Upper lobe of left lung (tissue), 6 donors: ENCODE results near the gene LMO3. TPM values are rescaled to one million over a fixed set of nuclear protein-coding genes. Genes with fewer than 3 reads are reported as not detected.

Experiments
- ATAC-seq, 2 donors: fragments of 200-7000 bp; cut with Tn5 transposase; one replicate each; pipeline ENCODE4 v1.9.1; 2022; ENCODE audit warnings: mild to moderate bottlenecking in 2 of 2, moderate library complexity in 2 of 2; ENCODE audit not compliant: low FRiP score in 2 of 2
- DNase-seq, 2 donors: peaks; one replicate each; pipeline ENCODE4 v3.0.0-alpha.2; 2019 to 2020
- H3K27ac ChIP-seq, 4 donors: fragments of 200-600 bp; sonication (generic); one replicate each; pipeline ENCODE4 v1.5.1; 2016 to 2019
- H3K27me3 ChIP-seq, 4 donors: fragments of 200-600 bp; sonication (generic); one replicate each; pipeline ENCODE4 v1.5.1; 2017 to 2019
- H3K36me3 ChIP-seq, 4 donors: fragments of 200-600 bp; sonication (generic); one replicate each; pipeline ENCODE4 v1.5.1; 2016 to 2019
- H3K4me1 ChIP-seq, 4 donors: fragments of 200-600 bp; sonication (generic); one replicate each; pipeline ENCODE4 v1.5.1; 2018 to 2019
- H3K4me3 ChIP-seq, 4 donors: fragments of 200-600 bp; sonication (generic); one replicate each; pipeline ENCODE4 v1.5.1; 2017 to 2019; ENCODE audit warnings: mild to moderate bottlenecking in 2 of 4, moderate library complexity in 1 of 4
- H3K9me3 ChIP-seq, 4 donors: fragments of 200-600 bp; sonication (generic); one replicate each; pipeline ENCODE4 v1.5.1; 2018 to 2019
- EP300 ChIP-seq, 4 donors: sonication (generic); formaldehyde crosslinking; IDR thresholded peaks; one replicate each; pipeline ENCODE4 v1.5.1; 2017; ENCODE audit warnings: antibody characterized with exemption in 4 of 4, control low read depth in 2 of 4
- POLR2A ChIP-seq, 4 donors: fragments of 450-650 bp; IDR thresholded peaks; one replicate each; pipeline ENCODE4 v1.5.1; 2016 to 2017; ENCODE audit warnings: antibody characterized with exemption in 4 of 4, mild to moderate bottlenecking in 2 of 4
- POLR2AphosphoS5 ChIP-seq, 2 donors: sonication (generic); formaldehyde crosslinking; IDR thresholded peaks; one replicate each; pipeline ENCODE4 v1.5.1; 2017; ENCODE audit warnings: antibody characterized with exemption in 2 of 2
- WGBS, 2 donors: methylation state at CpG; one replicate each; pipeline ENCODE4 v1.1.5; 2017 to 2018; 5-methylcytosine and 5-hydroxymethylcytosine counted together
- total RNA-seq, 6 donors: library from RNA; depleted of rRNA in 4 of 6; stranded (reverse); fragments of >200 nt in 4 of 6; gene quantifications; one replicate each; pipeline versions ENCODE4 v1.1.0 to v1.2.1, GENCODE V29; 2016 to 2021
- TF ChIP-seq, protein P1 (sequence below), 6 experiments: fragments of 450-650 bp in 4 of 6; fragments of 200-600 bp in 2 of 6; sonication (generic) in 2 of 6; IDR thresholded peaks; one replicate each; pipeline ENCODE4 v1.5.1; 2016 to 2019; ENCODE audit warnings: antibody characterized with exemption in 6 of 6
- donor health status: DM: no; HTN: no; CAD: no; lungs with moderate emphysema.
- donor health status: DM: no; HTN: yes; CAD: no; lungs with severe emphysema.

LMO3 gene
- total RNA-seq, 6 donors from 2014 or later = 100 to 372 (median 166) TPM

DNA sequence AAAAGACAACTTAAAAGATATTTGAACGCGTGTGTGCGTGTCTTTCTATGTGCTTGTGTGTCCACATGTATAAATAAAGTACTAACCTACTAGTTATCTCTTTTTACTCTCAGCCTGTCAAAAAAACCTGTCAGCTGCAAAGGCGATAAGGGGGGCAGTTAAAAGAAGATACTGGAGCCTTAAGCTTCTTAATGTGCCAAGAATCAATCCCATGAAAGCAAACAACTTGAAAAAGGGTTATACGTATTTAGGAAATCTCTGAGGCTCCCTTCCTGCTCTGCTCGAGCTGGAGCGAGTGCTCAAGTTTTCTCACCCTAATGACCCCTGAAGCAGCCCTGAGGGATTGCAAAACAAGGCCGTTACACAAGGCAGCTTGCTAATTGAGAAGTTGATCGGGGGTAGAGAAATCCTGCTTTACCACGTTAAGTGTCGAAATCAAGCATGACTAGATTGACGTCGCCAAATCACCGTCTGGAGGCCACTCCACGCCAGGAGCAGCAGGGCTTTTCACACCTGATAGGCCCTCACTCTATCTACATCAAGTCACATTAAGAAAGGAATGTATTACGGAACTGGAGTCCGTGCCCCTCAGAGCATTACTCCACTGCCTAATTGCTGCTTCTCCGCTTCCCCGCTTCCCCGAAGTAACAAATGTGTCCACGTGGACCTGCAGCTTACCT is 32.4 kb downstream of the LMO3 start:
- ATAC-seq = peak; percentile 75 to 92
- 33 to 40% methylated on average over 15 to 21 of the region's 21 CpGs for WGBS, 2 donors
- Histone ChIP-seq H3K9me3 (no peaks in the 10 kb centered on the region), H3K4me1 (peaks cover 0 to 2% (median 0%) of the 10 kb centered on the region in 4 donors), H3K27me3 (no peaks in the 10 kb centered on the region), H3K4me3 (no peak overlapping the region), H3K27ac (peak overlapping the region; percentile 48 to 82 (median 64)), H3K36me3 (no peaks in the 10 kb centered on the region)
- peak in 1 of 2 donors; percentile 88 for DNase-seq
- TF ChIP-seq POLR2AphosphoS5 (IDR thresholded peaks at IDR 0.05) = peak; percentile 56 to 63
- TF ChIP-seq POLR2A (IDR thresholded peaks at IDR 0.05) = peak in 1 of 4 donors; percentile 66
- TF ChIP-seq, protein P1, sequence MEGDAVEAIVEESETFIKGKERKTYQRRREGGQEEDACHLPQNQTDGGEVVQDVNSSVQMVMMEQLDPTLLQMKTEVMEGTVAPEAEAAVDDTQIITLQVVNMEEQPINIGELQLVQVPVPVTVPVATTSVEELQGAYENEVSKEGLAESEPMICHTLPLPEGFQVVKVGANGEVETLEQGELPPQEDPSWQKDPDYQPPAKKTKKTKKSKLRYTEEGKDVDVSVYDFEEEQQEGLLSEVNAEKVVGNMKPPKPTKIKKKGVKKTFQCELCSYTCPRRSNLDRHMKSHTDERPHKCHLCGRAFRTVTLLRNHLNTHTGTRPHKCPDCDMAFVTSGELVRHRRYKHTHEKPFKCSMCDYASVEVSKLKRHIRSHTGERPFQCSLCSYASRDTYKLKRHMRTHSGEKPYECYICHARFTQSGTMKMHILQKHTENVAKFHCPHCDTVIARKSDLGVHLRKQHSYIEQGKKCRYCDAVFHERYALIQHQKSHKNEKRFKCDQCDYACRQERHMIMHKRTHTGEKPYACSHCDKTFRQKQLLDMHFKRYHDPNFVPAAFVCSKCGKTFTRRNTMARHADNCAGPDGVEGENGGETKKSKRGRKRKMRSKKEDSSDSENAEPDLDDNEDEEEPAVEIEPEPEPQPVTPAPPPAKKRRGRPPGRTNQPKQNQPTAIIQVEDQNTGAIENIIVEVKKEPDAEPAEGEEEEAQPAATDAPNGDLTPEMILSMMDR (IDR thresholded peaks at IDR 0.05) = no peak
- TF ChIP-seq EP300 (IDR thresholded peaks at IDR 0.05) = peak in 2 of 4 donors; percentile 61 to 92

DNA sequence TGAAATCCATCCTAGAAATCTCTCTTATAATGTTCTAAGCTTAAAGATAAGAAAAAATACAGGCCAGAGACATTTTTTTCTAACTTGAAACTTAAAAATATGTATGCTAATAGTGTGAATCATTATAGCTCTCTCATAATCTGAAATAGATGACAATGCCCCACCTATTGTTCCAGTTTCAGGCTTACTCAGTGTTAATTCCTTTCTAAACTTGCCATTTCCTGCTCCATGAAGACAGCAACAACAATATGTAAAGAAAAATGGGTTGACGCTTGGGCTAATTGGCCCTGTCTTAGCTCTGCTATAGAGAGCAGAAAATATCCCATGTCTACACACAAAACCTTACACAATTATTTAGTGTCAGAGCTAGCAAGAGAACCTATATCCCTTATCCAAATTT is 37.1 kb downstream of the LMO3 start:
- Histone ChIP-seq H3K27ac (no peak overlapping the region), H3K27me3 (no peaks in the 10 kb centered on the region), H3K36me3 (no peaks in the 10 kb centered on the region), H3K4me1 (no peaks in the 10 kb centered on the region), H3K4me3 (no peak overlapping the region), H3K9me3 (no peaks in the 10 kb centered on the region)
- no peak for DNase-seq
- 41 to 59% methylated on average over 1 of the region's 1 CpG for WGBS, 2 donors
- no peak for ATAC-seq
- TF ChIP-seq POLR2A (IDR thresholded peaks at IDR 0.05) = no peak
- TF ChIP-seq POLR2AphosphoS5 (IDR thresholded peaks at IDR 0.05) = no peak
- no peak for TF ChIP-seq EP300 (IDR thresholded peaks at IDR 0.05)
- TF ChIP-seq, protein P1 (IDR thresholded peaks at IDR 0.05) = no peak

DNA sequence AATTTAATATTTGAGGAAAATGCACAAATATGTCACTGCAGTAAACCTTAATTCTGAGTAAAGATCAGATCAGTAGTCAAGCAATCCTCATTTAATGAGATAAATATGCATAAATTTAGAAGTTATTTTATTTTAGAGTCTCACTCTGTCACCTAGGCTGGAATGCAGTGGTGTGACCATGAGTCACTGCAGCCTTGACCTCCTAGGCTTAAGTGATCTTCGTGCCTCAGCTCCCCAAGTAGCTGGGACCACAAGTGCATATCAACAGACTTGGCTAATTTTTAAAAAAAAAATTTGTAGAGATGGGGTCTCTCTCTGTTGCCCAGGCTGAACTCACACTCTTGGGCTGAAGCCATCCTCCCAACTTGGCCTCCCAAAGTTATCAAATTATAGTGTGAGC is 41.3 kb downstream of the LMO3 start:
- Histone ChIP-seq H3K27me3 (no peaks in the 10 kb centered on the region), H3K4me1 (no peaks in the 10 kb centered on the region), H3K4me3 (no peak overlapping the region), H3K36me3 (no peaks in the 10 kb centered on the region), H3K27ac (no peak overlapping the region), H3K9me3 (no peaks in the 10 kb centered on the region)
- no peak for DNase-seq
- ATAC-seq = no peak
- TF ChIP-seq POLR2AphosphoS5 (IDR thresholded peaks at IDR 0.05) (no peak), EP300 (IDR thresholded peaks at IDR 0.05) (no peak), POLR2A (IDR thresholded peaks at IDR 0.05) (no peak)
- TF ChIP-seq, protein P1 (IDR thresholded peaks at IDR 0.05) = no peak
- WGBS, 2 donors = 42 to 69% methylated on average over 1 of the region's 1 CpG

DNA sequence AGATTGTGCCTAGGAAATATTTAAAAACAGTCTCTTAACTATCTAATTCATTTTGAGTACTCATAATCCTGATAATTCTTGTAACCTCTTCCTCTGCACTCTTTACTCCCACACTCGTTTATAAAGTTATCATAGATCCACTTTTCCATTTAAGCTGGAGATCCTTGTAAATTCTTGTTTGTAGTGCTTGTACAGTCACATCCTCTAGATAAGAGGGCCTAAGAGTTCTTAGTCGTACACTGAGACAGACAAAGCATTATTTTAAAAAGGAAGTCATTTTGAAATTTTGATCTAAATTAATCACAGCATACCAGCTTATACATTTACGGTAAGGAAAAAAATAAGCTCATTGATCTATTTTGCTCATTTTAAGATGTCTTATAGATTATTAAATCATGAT is 42.5 kb downstream of the LMO3 start:
- no peak for ATAC-seq
- TF ChIP-seq POLR2A (IDR thresholded peaks at IDR 0.05) (no peak), POLR2AphosphoS5 (IDR thresholded peaks at IDR 0.05) (no peak), EP300 (IDR thresholded peaks at IDR 0.05) (no peak)
- TF ChIP-seq, protein P1 (IDR thresholded peaks at IDR 0.05) = no peak
- H3K36me3 ChIP-seq = no peaks in the 10 kb centered on the region
- H3K4me3 ChIP-seq = no peak overlapping the region
- H3K27me3 ChIP-seq = no peaks in the 10 kb centered on the region
- H3K9me3 ChIP-seq = no peaks in the 10 kb centered on the region
- no peak overlapping the region for H3K27ac ChIP-seq
- no peak for DNase-seq
- WGBS, 2 donors = 43 to 44% methylated on average over 3 of the region's 3 CpGs
- H3K4me1 ChIP-seq = no peaks in the 10 kb centered on the region

DNA sequence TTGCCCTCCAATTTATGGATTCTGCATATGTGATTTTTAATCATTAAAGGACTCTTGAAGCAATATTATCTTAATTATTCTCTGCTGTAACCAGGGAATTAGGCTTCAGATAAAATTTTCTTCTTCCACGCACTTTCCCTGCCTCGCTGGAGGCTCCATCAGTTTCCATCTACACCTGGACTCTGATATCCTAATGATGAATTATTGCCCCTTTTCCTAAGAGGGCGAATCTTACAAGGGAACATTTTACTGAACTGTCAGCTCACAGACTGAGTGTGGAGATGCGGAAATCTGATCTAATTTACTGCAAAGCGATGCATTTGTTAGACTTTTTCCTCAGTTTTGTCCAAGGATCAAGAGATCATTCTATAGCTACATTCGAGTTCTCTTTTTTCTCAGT is 43.0 kb downstream of the LMO3 start:
- no peak overlapping the region for H3K4me3 ChIP-seq
- TF ChIP-seq POLR2AphosphoS5 (IDR thresholded peaks at IDR 0.05) (no peak), POLR2A (IDR thresholded peaks at IDR 0.05) (no peak)
- H3K9me3 ChIP-seq = no peaks in the 10 kb centered on the region
- H3K27ac ChIP-seq = no peak overlapping the region
- H3K36me3 ChIP-seq = no peaks in the 10 kb centered on the region
- no peak for ATAC-seq
- DNase-seq = no peak
- H3K4me1 ChIP-seq = no peaks in the 10 kb centered on the region
- H3K27me3 ChIP-seq = no peaks in the 10 kb centered on the region
- WGBS, 2 donors = 87 to 88% methylated on average over 6 of the region's 6 CpGs
